GM12878 (cell line): ENCODE measurements around the gene DOCK1. TPM values are rescaled to one million over a fixed set of nuclear protein-coding genes. Genes with fewer than 3 reads are reported as not detected.

Experiments
- ATAC-seq: fragments of 200-7000 bp; cut with Tn5 transposase; 3 replicates; pipeline ENCODE4 v1.9.1; 2020; ENCODE audit warnings: mild to moderate bottlenecking, moderate library complexity
- BruUV-seq: library from RNA; stranded (reverse); fragments of 400-500 nt; replicated peaks from 2 replicates; lab custom pipeline; 2021; lab: Mats Ljungman, UMichigan
- CTCF ChIA-PET: fragments of 300-600 bp; sonication (Branson Sonifier 250); formaldehyde crosslinking; extraction: SDS; loops from one replicate; lab custom pipeline; 2021; ENCODE audit warnings: inconsistent platforms; lab: Yijun Ruan, JAX
- POLR2A ChIA-PET: fragments of 350-600 bp; formaldehyde crosslinking; extraction: SDS; loops from one replicate; lab custom pipeline; 2021; ENCODE audit warnings: inconsistent platforms; lab: Charles Lee
- RAD21 ChIA-PET: fragments of 300-600 bp; sonication (Branson Sonifier 250); formaldehyde crosslinking; loops from one replicate; lab custom pipeline; 2023; ENCODE audit warnings: antibody characterized with exemption; ENCODE audit not compliant: unreplicated experiment; lab: Charles Lee
- SMC1A ChIA-PET: fragments of 300-600 bp; sonication (Branson Sonifier 250); formaldehyde crosslinking; loops from one replicate; lab custom pipeline; 2023; ENCODE audit not compliant: unreplicated experiment, uncharacterized antibody; lab: Charles Lee
- DNase-seq: peaks from one replicate; pipeline ENCODE4 v3.0.0-alpha.2; 2011; ENCODE audit warnings: low read depth, low spot score
- FAIRE-seq: peaks from 3 replicates; lab custom pipeline; 2011; peaks lifted over from hg19 to GRCh38; lab: Jason Lieb, UNC
- H2AFZ ChIP-seq: 2 replicates; pipeline ENCODE4 v1.6.0; 2011; ENCODE audit warnings: low read depth, low read length, control low read depth; ENCODE audit not compliant: control insufficient read depth
- H3K27ac ChIP-seq: 2 replicates; pipeline ENCODE4 v1.5.1; 2011; ENCODE audit warnings: control low read depth; ENCODE audit not compliant: control insufficient read depth, insufficient read depth
- H3K27me3 ChIP-seq, 2 experiments: replicated peaks in 1 of 2; 2 replicates each; pipeline versions ENCODE4 v1.6.0 to v1.6.1; 2011; ENCODE audit warnings: low read length in 1 of 2; ENCODE audit not compliant: control insufficient read depth in 2 of 2, insufficient read depth in 2 of 2
- H3K36me3 ChIP-seq, 2 experiments: 2 replicates each; pipeline ENCODE4 v1.5.1; 2011; ENCODE audit warnings: low read length in 1 of 2; ENCODE audit not compliant: control insufficient read depth in 2 of 2, insufficient read depth in 2 of 2
- H3K4me1 ChIP-seq: 2 replicates; pipeline ENCODE4 v1.6.1; 2011; ENCODE audit warnings: mild to moderate bottlenecking, low read length, moderate library complexity, mixed read lengths; ENCODE audit not compliant: control insufficient read depth, insufficient read depth
- H3K4me2 ChIP-seq: 2 replicates; pipeline ENCODE4 v1.6.0; 2011; ENCODE audit warnings: control low read depth; ENCODE audit not compliant: control insufficient read depth, insufficient read depth
- H3K4me3 ChIP-seq: fragments of 200-600 bp; sonication (generic); 2 replicates; pipeline ENCODE4 v1.5.1; 2016
- H3K79me2 ChIP-seq: 2 replicates; pipeline ENCODE4 v1.6.0; 2011; ENCODE audit warnings: low read length; ENCODE audit not compliant: control insufficient read depth, insufficient read depth
- H3K9ac ChIP-seq: 2 replicates; pipeline ENCODE4 v1.8.0; 2011; ENCODE audit warnings: low read length, control low read depth, mixed read lengths; ENCODE audit not compliant: control insufficient read depth, insufficient read depth
- H3K9me3 ChIP-seq: replicated peaks from 3 replicates; pipeline ENCODE4 v1.5.1; 2011; ENCODE audit warnings: mild to moderate bottlenecking, low read length; ENCODE audit not compliant: control insufficient read depth, insufficient read depth
- H4K20me1 ChIP-seq: 2 replicates; pipeline ENCODE4 v1.6.0; 2011; ENCODE audit not compliant: control insufficient read depth, insufficient read depth
- ASH2L ChIP-seq: fragments of 300-600, 200-600 bp; sonication (generic); IDR thresholded peaks from 2 replicates; pipeline ENCODE4 v1.6.1; 2017; ENCODE audit warnings: low read depth, mild to moderate bottlenecking, borderline replicate concordance
- CEBPB ChIP-seq, 2 experiments: fragments of 150-350 bp in 1 of 2; IDR thresholded peaks; 2 replicates each; pipeline ENCODE4 v1.6.1; 2012 to 2014; ENCODE audit warnings: low read depth in 2 of 2, low read length in 2 of 2, borderline replicate concordance in 1 of 2, inconsistent platforms in 1 of 2
- CREM ChIP-seq: IDR thresholded peaks from 2 replicates; pipeline ENCODE4 v1.6.1; 2014; ENCODE audit warnings: antibody characterized with exemption, low read depth
- GATAD2B ChIP-seq: fragments of 450-650 bp; conservative IDR thresholded peaks from 2 replicates; pipeline ENCODE4 v1.6.1; 2017; ENCODE audit warnings: low read depth, mild to moderate bottlenecking, moderate library complexity
- HDAC2 ChIP-seq: fragments of 200-600 bp; sonication (generic); IDR thresholded peaks from 2 replicates; pipeline ENCODE4 v1.6.1; 2017
- JUND ChIP-seq: IDR thresholded peaks from 2 replicates; pipeline ENCODE4 v1.6.1; 2012; ENCODE audit warnings: low read depth, mild to moderate bottlenecking, low read length, improper control_type of control experiment, moderate library complexity
- MEF2A ChIP-seq: IDR thresholded peaks from 2 replicates; pipeline ENCODE4 v1.6.1; 2011; ENCODE audit warnings: low read depth, mild to moderate bottlenecking, low read length, moderate library complexity; ENCODE audit not compliant: insufficient read depth
- MEF2B ChIP-seq: fragments of 450-650 bp; IDR thresholded peaks from 2 replicates; pipeline ENCODE4 v1.6.1; 2018; ENCODE audit warnings: mild to moderate bottlenecking, moderate library complexity; ENCODE audit not compliant: partially characterized antibody, poor library complexity, severe bottlenecking
- NR2C1 ChIP-seq: fragments of 450-650 bp; IDR thresholded peaks from 2 replicates; pipeline ENCODE4 v1.6.1; 2017; ENCODE audit warnings: antibody characterized with exemption, mild to moderate bottlenecking, moderate library complexity
- NR2F1 ChIP-seq: fragments of 450-650 bp; conservative IDR thresholded peaks from 2 replicates; pipeline ENCODE4 v1.6.1; 2017; ENCODE audit warnings: mild to moderate bottlenecking
- PAX5 ChIP-seq: IDR thresholded peaks from 2 replicates; pipeline ENCODE4 v1.6.1; 2011; ENCODE audit warnings: low read depth, low read length, borderline replicate concordance
- PML ChIP-seq: IDR thresholded peaks from 2 replicates; pipeline ENCODE4 v1.6.1; 2012; ENCODE audit warnings: low read length, inconsistent platforms
- POLR2AphosphoS2 ChIP-seq: IDR thresholded peaks from 2 replicates; pipeline ENCODE4 v1.6.1; 2011; ENCODE audit warnings: low read depth, mild to moderate bottlenecking, low read length, improper control_type of control experiment, moderate library complexity
- REST ChIP-seq: IDR thresholded peaks from 2 replicates; pipeline ENCODE4 v1.6.1; 2012; ENCODE audit warnings: mild to moderate bottlenecking, low read depth, low read length
- SKIL ChIP-seq: fragments of 450-650 bp; IDR thresholded peaks from 2 replicates; pipeline ENCODE4 v1.6.1; 2017; ENCODE audit warnings: mild to moderate bottlenecking, low read depth, inconsistent platforms; ENCODE audit not compliant: poor library complexity, severe bottlenecking
- SMC3 ChIP-seq: IDR thresholded peaks from 2 replicates; pipeline ENCODE4 v1.6.1; 2011; ENCODE audit warnings: low read length, improper control_type of control experiment, borderline replicate concordance
- SPI1 ChIP-seq: IDR thresholded peaks from 2 replicates; pipeline ENCODE4 v1.6.1; 2011; ENCODE audit warnings: low read depth, mild to moderate bottlenecking, low read length, moderate library complexity, borderline replicate concordance; ENCODE audit not compliant: insufficient read depth
- STAT1 ChIP-seq: fragments of 450-650 bp; conservative IDR thresholded peaks from 2 replicates; pipeline ENCODE4 v1.6.1; 2014; ENCODE audit warnings: antibody characterized with exemption, mild to moderate bottlenecking
- ZNF384 ChIP-seq: IDR thresholded peaks from 2 replicates; pipeline ENCODE4 v1.6.1; 2012; ENCODE audit warnings: low read depth, mild to moderate bottlenecking, low read length, improper control_type of control experiment, borderline replicate concordance
- WGBS: methylation state at CpG from one replicate; pipeline ENCODE4 v1.1.6; 2016; ENCODE audit warnings: low lambda C conversion rate; ENCODE audit not compliant: insufficient replicate concordance, insufficient coverage; ENCODE audit errors: missing lambda C conversion rate; 5-methylcytosine and 5-hydroxymethylcytosine counted together
- in situ Hi-C: fragments of 300-500 bp; cut with MboI; formaldehyde crosslinking; loops from 9 replicates; pipeline ENCODE4 v1.14.3; 2018; ENCODE audit warnings: mixed read lengths
- intact Hi-C: fragments of 100-400 bp; cut with micrococcal nuclease; formaldehyde crosslinking; loops from one replicate; pipeline ENCODE4 v1.14.2; 2022; ENCODE audit not compliant: unreplicated experiment
- polyA plus RNA-seq, 11 experiments: library from polyadenylated mRNA; depleted of rRNA in 4 of 11; unstranded in 6 of 11; stranded (reverse) in 5 of 11; fragments of >200 nt; fragmentation: Nextera tagmentation in 4 of 11; fragmentation: Illumina TruSeq in 1 of 11; extraction: Ambion mirVana in 4 of 11; extraction: Trizol in 1 of 11; gene quantifications; 1 replicate in 1 of 11; 2 replicates in 10 of 11; pipeline versions ENCODE4 v1.2.1 to v1.2.3, GENCODE V29; 2011 to 2016; ENCODE audit warnings: inconsistent platforms in 2 of 11, missing spikeins in 2 of 11, low read depth in 1 of 11
- total RNA-seq, 4 experiments: library from RNA; depleted of rRNA in 3 of 4; stranded (reverse); fragments of >200 nt in 3 of 4; fragmentation: Illumina TruSeq in 1 of 4; extraction: Trizol in 1 of 4; gene quantifications; 2 replicates each; pipeline versions ENCODE4 v1.2.1 to v1.2.3, GENCODE V29; 2013 to 2021
- TF ChIP-seq, protein P1 (sequence below): fragments of 450-650 bp; IDR thresholded peaks from 2 replicates; pipeline ENCODE4 v1.6.1; 2017; ENCODE audit warnings: low read depth, mild to moderate bottlenecking, moderate library complexity

Gene DOCK1
- total and polyA plus RNA-seq, 10 of the 15 experiments (the other 5 are each of a cell fraction or from before 2014, with no cell fraction given), result 0.05 to 0.18 TPM; not detected in 8

DNA sequence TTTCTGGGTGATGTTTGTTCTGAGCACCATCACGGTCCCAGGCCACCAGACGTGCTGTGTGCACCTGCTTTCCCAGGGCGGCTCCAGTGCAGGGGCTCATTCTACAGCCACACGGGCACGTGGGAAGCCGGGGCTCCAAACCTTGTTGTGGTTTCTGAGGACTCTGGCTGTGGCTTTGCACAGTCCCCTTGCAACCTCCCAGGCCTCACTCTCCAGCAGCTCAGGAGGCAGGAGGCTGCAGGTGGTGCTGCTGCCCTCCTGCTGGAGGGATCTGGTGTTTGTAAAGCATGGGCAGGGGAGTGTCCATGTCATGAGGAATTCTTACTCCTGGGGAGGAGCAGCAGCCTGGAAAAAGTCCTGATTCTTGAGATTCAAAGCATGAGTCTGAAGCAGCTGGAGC lies 236.9 kb downstream of the DOCK1 start:
- POLR2A ChIA-PET, result no interaction called here
- H3K79me2 ChIP-seq, result no peaks in the 10 kb centered on the region
- SMC1A ChIA-PET, result no interaction called here
- TF ChIP-seq PAX5 (no peak), CREM (no peak), NR2F1 (no peak), STAT1 (no peak), CEBPB (IDR thresholded peaks at IDR 0.05; ENCODE audit: borderline replicate concordance in 1 of 2, low read depth in 2 of 2, low read length in 2 of 2) (no peak), NR2C1 (no peak), HDAC2 (no peak), MEF2A (no peak), GATAD2B (no peak), SKIL (no peak), ZNF384 (no peak), ASH2L (no peak), SPI1 (no peak), MEF2B (no peak), PML (no peak), SMC3 (no peak), POLR2AphosphoS2 (no peak), JUND (no peak), REST (no peak)
- TF ChIP-seq, protein P1, sequence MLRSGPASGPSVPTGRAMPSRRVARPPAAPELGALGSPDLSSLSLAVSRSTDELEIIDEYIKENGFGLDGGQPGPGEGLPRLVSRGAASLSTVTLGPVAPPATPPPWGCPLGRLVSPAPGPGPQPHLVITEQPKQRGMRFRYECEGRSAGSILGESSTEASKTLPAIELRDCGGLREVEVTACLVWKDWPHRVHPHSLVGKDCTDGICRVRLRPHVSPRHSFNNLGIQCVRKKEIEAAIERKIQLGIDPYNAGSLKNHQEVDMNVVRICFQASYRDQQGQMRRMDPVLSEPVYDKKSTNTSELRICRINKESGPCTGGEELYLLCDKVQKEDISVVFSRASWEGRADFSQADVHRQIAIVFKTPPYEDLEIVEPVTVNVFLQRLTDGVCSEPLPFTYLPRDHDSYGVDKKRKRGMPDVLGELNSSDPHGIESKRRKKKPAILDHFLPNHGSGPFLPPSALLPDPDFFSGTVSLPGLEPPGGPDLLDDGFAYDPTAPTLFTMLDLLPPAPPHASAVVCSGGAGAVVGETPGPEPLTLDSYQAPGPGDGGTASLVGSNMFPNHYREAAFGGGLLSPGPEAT, result no peak
- no peak overlapping the region for H3K4me3 ChIP-seq
- intact Hi-C loops, result no loop called here
- no peaks in the 10 kb centered on the region for H3K9me3 ChIP-seq
- DNase-seq (no peak), FAIRE-seq (no peak), ATAC-seq (no peak)
- no peaks in the 10 kb centered on the region for H3K36me3 ChIP-seq
- no peak overlapping the region for H3K27ac ChIP-seq
- RAD21 ChIA-PET, result no interaction called here
- no peak overlapping the region for H3K4me2 ChIP-seq
- BruUV-seq, result no TSS peak
- WGBS, result 17% methylated on average over 6 of the region's 6 CpGs
- H4K20me1 ChIP-seq, result no peaks in the 10 kb centered on the region
- H3K9ac ChIP-seq, result no peak overlapping the region
- H3K27me3 ChIP-seq, result no peaks in the 10 kb centered on the region
- H2AFZ ChIP-seq, result no peak overlapping the region
- CTCF ChIA-PET, result no interaction called here
- no peaks in the 10 kb centered on the region for H3K4me1 ChIP-seq
- in situ Hi-C loops, result no loop called here
